ENCODE results near the gene NPBWR2.
"Not testable (repeated sequence)": the region's sequence is repeated elsewhere in the genome, so short reads cannot be mapped to it uniquely, and the experiment has no call there.

Gene NPBWR2

GRCh38 chr20:64090165-64090564 lies 17.2 kb downstream of the NPBWR2 start:
- H3K27ac ChIP-seq: no peak overlapping the region
- TF ChIP-seq ZFX (IDR thresholded peaks at IDR 0.05; ENCODE audit: borderline replicate concordance) (no peak), CTCF (IDR thresholded peaks at IDR 0.05) (no peak)

- not testable (repeated sequence) for H3K27ac ChIP-seq
Observed at GRCh38 chr20:64088586-64088985, 18.8 kb downstream of the NPBWR2 start.

GRCh38 chr20:64087226-64087825 lies 20.0 kb downstream of the NPBWR2 start:
- H3K27ac ChIP-seq: not testable (repeated sequence)

- no peak overlapping the region for H3K27ac ChIP-seq
- TF ChIP-seq CTCF (IDR thresholded peaks at IDR 0.05) (no peak), ZFX (IDR thresholded peaks at IDR 0.05; ENCODE audit: borderline replicate concordance) (no peak)
Observed at GRCh38 chr20:64086801-64087200, 20.6 kb downstream of the NPBWR2 start.

GRCh38 chr20:64084685-64085152 lies 22.6 kb downstream of the NPBWR2 start:
- H3K27ac ChIP-seq: no peak overlapping the region
- TF ChIP-seq ZFX (IDR thresholded peaks at IDR 0.05; ENCODE audit: borderline replicate concordance) (no peak), CTCF (IDR thresholded peaks at IDR 0.05) (no peak)

- TF ChIP-seq ZFX (IDR thresholded peaks at IDR 0.05; ENCODE audit: borderline replicate concordance): no peak
- TF ChIP-seq CTCF (IDR thresholded peaks at IDR 0.05): peak; percentile 60
Observed at GRCh38 chr20:64083804-64084684, 23.3 kb downstream of the NPBWR2 start, which contains the start of gene LKAAEAR1. Gene LKAAEAR1 (minus strand): TSS chr20:64084398. CDS start chr20:64084219, 179 bp downstream.

GRCh38 chr20:64083378-64083803 lies 24.0 kb downstream of the NPBWR2 start:
- H3K27ac ChIP-seq: peak overlapping the region; percentile 13; the same call in 1 of the 2 replicates
- TF ChIP-seq ZFX (IDR thresholded peaks at IDR 0.05; ENCODE audit: borderline replicate concordance) (no peak), CTCF (IDR thresholded peaks at IDR 0.05) (peak; percentile 90)

More at GRCh38 chr20:64083804-64084684, 23.3 kb downstream of the NPBWR2 start, which contains the start of gene LKAAEAR1:
- peak within 1 kb of the TSS; percentile 13; the same call in 1 of the 2 replicates for H3K27ac ChIP-seq

- H3K27ac ChIP-seq: no peak overlapping the region
- TF ChIP-seq CTCF (IDR thresholded peaks at IDR 0.05) (no peak), ZFX (IDR thresholded peaks at IDR 0.05; ENCODE audit: borderline replicate concordance) (no peak)
Observed at GRCh38 chr20:64082820-64083377, 24.5 kb downstream of the NPBWR2 start.

All from 22Rv1 (cell line).